Fibroblast of skin of abdomen (primary cell): Measurements from ENCODE around the gene SMURF2. TPM values are rescaled to one million over a fixed set of nuclear protein-coding genes. Genes with fewer than 3 reads are reported as not detected.
"Not testable (repeated sequence)": the region's sequence is repeated elsewhere in the genome, so short reads cannot be mapped to it uniquely, and the experiment has no call there.

ENCODE experiments used
- DNase-seq: peaks from one replicate; pipeline ENCODE4 v3.0.0-alpha.2; 2013
- polyA plus RNA-seq, 2 experiments: library from polyadenylated mRNA; unstranded; fragments of 120-200 nt; gene quantifications; one replicate each; pipeline ENCODE4 v1.2.1, GENCODE V29; 2013; ENCODE audit not compliant: insufficient read length in 2 of 2

SMURF2 gene
- polyA plus RNA-seq (2013, experiment 1 of 2; ENCODE audit: insufficient read length), result 41.9 TPM
- polyA plus RNA-seq (2013, experiment 2 of 2; ENCODE audit: insufficient read length), result 40.2 TPM

- DNase-seq, result peak; percentile 78
These were observed at the start of gene SMURF2 for GRCh38 chr17:64661976-64662773. Gene SMURF2 (minus strand): TSS chr17:64662307. CDS start chr17:64661880, 427 bp downstream.

- no peak for DNase-seq
These were observed 47.4 kb upstream of the SMURF2 start for GRCh38 chr17:64709481-64709880.

- peak; percentile 100 for DNase-seq
These were observed 45.0 kb upstream of the SMURF2 start for GRCh38 chr17:64707050-64707591.

GRCh38 chr17:64706224-64707049 is 44.3 kb upstream of the SMURF2 start:
- DNase-seq, result no peak

- no peak for DNase-seq
These were observed 40.7 kb upstream of the SMURF2 start for GRCh38 chr17:64702815-64703214.

GRCh38 chr17:64698725-64699124 is 36.6 kb upstream of the SMURF2 start:
- DNase-seq, result peak; percentile 45

- no peak for DNase-seq
These were observed 32.1 kb upstream of the SMURF2 start for GRCh38 chr17:64694207-64694606.

- DNase-seq, result no peak
These were observed 30.1 kb upstream of the SMURF2 start for GRCh38 chr17:64692187-64692586.

GRCh38 chr17:64689106-64689505 is 27.0 kb upstream of the SMURF2 start:
- no peak for DNase-seq

GRCh38 chr17:64688481-64688880 is 26.4 kb upstream of the SMURF2 start:
- no peak for DNase-seq

- peak; percentile 85 for DNase-seq
These were observed 25.9 kb upstream of the SMURF2 start for GRCh38 chr17:64687961-64688360.

- no peak for DNase-seq
These were observed 25.3 kb upstream of the SMURF2 start for GRCh38 chr17:64687376-64687775.

- DNase-seq, result no peak
These were observed 24.6 kb upstream of the SMURF2 start for GRCh38 chr17:64686705-64687104.

GRCh38 chr17:64685705-64686104 is 23.6 kb upstream of the SMURF2 start:
- DNase-seq, result no peak

- DNase-seq, result peak; percentile 65
These were observed 21.7 kb upstream of the SMURF2 start for GRCh38 chr17:64683796-64684195.

GRCh38 chr17:64682261-64683181 is 20.4 kb upstream of the SMURF2 start:
- peak; percentile 83 for DNase-seq

- peak; percentile 99 for DNase-seq
These were observed 17.7 kb upstream of the SMURF2 start for GRCh38 chr17:64679710-64680216.

GRCh38 chr17:64676763-64677162 is 14.7 kb upstream of the SMURF2 start:
- DNase-seq, result no peak

GRCh38 chr17:64670843-64671590 is 8.9 kb upstream of the SMURF2 start:
- DNase-seq, result not testable (repeated sequence)

GRCh38 chr17:64667807-64668721 is 6.0 kb upstream of the SMURF2 start:
- DNase-seq, result peak; percentile 67
